LNCaP clone FGC (cell line): ENCODE data around the gene ALDH2.
"Not testable (repeated sequence)": the region's sequence is repeated elsewhere in the genome, so short reads cannot be mapped to it uniquely, and the experiment has no call there.

Source experiments
- DNase-seq: peaks from one replicate; pipeline ENCODE4 v3.0.0-alpha.2; 2011; ENCODE audit warnings: low read depth
- H3K4me3 ChIP-seq: 2 replicates; pipeline ENCODE4 v1.5.1; 2011; ENCODE audit warnings: mild to moderate bottlenecking, low read depth, low read length, control low read depth
- TF ChIP-seq, protein P1 (sequence below): IDR thresholded peaks from 2 replicates; pipeline ENCODE4 v1.5.1; 2012; ENCODE audit warnings: mild to moderate bottlenecking; ENCODE audit not compliant: control insufficient read depth, insufficient read depth; ENCODE audit errors: extremely low read depth

ALDH2 gene

GRCh38 chr12:111759271-111759670 is 7.5 kb upstream of the ALDH2 start:
- no peak overlapping the region for H3K4me3 ChIP-seq
- no peak for DNase-seq
- TF ChIP-seq, protein P1, sequence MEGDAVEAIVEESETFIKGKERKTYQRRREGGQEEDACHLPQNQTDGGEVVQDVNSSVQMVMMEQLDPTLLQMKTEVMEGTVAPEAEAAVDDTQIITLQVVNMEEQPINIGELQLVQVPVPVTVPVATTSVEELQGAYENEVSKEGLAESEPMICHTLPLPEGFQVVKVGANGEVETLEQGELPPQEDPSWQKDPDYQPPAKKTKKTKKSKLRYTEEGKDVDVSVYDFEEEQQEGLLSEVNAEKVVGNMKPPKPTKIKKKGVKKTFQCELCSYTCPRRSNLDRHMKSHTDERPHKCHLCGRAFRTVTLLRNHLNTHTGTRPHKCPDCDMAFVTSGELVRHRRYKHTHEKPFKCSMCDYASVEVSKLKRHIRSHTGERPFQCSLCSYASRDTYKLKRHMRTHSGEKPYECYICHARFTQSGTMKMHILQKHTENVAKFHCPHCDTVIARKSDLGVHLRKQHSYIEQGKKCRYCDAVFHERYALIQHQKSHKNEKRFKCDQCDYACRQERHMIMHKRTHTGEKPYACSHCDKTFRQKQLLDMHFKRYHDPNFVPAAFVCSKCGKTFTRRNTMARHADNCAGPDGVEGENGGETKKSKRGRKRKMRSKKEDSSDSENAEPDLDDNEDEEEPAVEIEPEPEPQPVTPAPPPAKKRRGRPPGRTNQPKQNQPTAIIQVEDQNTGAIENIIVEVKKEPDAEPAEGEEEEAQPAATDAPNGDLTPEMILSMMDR: no peak

DNA sequence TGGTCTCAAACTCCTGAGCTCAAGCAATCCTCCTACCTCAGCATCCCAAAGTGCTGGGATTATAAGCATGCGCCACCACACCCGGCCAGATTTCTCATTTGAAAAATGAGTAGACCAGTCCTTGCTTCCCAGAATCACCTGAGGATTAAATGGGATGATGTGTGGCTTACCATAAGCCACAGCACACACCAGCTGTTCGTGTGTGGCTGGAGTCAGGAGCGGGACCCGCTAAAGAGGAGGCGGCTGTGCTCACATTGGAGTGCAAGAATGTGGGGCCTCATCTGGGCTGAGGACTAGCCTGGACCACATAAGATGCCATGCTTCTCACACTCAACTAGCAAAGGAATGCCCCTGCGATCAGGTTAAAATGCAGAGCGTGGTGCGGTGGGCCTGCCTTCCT is 6.7 kb upstream of the ALDH2 start:
- no peak for DNase-seq
- TF ChIP-seq, protein P1: no peak
- no peak overlapping the region for H3K4me3 ChIP-seq

DNA sequence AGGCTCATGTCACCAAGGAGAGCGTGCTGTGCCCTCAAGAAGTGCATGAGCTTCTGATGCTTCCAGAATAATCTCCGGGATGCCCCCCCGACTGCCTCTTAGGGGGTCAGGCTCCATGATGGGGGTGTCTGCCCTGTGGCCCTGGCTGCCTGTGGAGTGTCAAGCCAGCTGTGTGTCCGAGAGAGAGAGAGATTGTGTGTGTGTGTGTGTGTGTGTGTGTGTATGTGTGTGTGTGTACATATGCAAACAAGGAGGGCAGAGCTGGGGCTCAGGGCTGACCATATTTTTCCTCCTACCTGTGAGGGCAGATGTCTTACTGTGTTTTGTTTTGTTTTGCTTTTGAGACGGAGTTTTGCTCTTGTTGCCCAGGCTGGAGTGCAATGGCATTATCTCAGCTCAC is 5.6 kb upstream of the ALDH2 start:
- DNase-seq: no peak
- H3K4me3 ChIP-seq: no peak overlapping the region
- TF ChIP-seq, protein P1: no peak

DNA sequence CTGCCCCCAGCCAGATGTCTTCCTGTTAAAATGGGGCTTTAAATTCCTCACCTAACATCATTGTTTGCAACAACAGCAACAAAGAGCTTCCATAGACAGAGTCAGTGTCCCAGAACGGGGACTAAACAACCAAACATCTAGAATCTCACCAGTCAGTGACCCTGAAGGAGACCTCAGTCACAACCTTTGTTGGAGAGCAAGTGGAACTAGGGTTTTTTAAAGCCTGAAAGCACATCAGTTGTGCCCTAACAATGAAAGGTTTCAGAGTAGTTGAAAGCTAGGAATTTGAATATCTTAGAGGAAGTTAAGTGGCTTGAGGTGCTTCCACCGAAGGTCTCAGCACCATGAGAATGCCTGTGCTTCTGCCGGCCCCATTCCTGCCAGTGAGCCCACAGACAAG is 5.0 kb upstream of the ALDH2 start:
- TF ChIP-seq, protein P1: no peak
- DNase-seq: no peak
- H3K4me3 ChIP-seq: no peak overlapping the region

DNA sequence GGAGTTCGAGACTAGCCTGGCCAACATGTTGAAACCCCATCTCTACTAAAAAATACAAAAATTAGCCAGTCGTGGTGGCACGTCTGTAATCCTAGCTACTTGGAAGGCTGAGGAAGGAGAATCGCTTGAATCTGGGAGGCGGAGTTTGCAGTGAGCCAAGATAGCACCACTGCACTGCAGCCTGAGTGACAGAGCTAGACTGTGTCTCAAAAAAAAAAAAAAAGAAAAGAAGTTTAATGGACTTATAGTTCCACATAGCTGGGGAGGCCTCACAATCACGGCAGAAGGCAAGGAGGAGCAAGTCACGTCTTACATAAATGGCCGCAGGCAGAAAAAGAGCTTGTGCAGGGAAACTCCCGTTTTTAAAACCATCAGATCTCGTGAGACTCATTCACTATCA is 3.2 kb upstream of the ALDH2 start:
- H3K4me3 ChIP-seq, DNase-seq: not testable (repeated sequence)

GRCh38 chr12:111764120-111764821 is 2.5 kb upstream of the ALDH2 start:
- DNase-seq: no peak
- TF ChIP-seq, protein P1: no peak
- H3K4me3 ChIP-seq: no peak overlapping the region

- no peak for DNase-seq
- TF ChIP-seq, protein P1: no peak
- peak overlapping the region; percentile 62 for H3K4me3 ChIP-seq
These were observed 827 bp downstream of the ALDH2 start for GRCh38 chr12:111767362-111768158.
